Hematopoietic multipotent progenitor cell treated with erythropoietin and hydrocortisone succinate and interleukin-3 and kit ligand, for 15 days (in vitro differentiated cells): ENCODE data around the gene RPL7L1.

Experiments
- DNase-seq: peaks from one replicate; pipeline ENCODE4 v3.0.0-alpha.2; 2015; ENCODE audit warnings: low spot score

Gene RPL7L1

DNA sequence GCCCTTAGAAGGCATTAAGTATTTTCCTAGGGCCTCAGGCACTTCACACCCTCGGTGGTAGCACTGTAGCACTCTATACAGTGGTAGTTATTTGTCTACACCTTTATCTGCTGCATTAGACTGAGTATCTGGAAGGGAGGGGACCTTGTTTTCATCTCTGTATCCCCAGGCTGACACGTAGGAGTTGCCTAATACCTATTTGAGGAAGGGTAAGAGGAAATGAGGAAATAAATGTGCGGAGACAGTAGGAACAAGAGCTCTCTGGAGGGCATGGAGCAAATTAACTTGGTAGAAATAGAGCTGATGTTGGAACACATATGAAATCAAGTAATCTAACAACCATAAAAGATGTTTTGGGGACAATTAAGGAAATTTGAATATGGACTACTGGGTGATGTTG lies 53.8 kb downstream of the RPL7L1 start:
- DNase-seq = no peak

DNA sequence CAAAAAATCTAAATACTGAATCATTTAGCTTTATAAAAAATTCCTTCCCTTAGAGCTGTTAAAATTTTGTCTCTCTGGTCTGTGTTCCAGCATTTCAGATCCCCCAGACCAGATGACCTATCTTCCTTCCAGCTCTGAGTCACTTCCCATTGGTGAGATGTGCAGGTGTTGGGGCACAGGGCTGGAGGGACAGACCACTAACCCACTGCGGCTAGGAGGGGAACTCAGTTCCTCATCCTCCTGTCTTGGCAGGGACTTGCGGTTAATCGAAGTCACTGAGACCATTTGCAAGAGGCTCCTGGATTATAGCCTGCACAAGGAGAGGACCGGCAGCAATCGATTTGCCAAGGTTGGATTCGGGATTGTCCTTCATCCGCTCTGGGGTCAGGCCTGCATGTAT lies 55.9 kb downstream of the RPL7L1 start:
- DNase-seq = no peak

GRCh38 chr6:42936398-42936797 lies 57.0 kb downstream of the RPL7L1 start:
- no peak for DNase-seq

DNA sequence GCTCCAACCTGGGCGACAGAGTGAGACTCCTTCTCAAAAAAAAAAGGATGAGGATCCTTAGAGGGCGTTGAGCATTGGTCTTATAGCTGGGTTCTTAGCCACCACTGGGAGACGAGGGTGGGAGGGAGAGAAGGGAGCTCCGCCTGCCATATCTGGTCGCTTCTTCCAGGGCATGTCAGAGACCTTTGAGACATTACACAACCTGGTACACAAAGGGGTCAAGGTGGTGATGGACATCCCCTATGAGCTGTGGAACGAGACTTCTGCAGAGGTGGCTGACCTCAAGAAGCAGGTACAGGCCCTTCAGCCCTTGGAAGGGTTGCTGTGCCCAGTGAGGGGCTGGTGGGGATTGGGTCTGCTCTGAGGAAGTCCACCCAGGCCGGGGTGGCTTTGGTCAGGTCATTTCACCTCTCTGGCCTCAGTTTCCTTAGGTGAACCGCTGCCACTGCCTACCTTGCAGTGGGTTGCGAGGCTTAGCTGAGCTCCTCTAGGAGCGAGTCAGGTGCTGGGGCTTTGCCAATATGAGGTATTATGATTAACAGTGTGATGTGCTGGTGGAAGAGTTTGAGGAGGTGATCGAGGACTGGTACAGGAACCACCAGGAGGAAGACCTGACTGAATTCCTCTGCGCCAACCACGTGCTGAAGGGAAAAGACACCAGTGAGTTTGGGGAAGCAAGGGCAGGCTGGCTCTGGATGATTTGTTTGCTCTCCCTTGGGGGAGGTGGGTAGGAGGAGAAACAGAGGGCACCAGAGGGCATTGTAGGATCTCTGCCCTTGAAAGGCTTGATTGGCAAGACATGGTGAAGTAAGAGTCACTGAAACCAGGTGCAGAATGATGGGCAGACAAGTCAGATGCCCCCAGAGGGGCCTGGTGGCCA lies 58.4 kb downstream of the RPL7L1 start:
- no peak for DNase-seq

- no peak for DNase-seq
Measured at GRCh38 chr6:42938428-42938796, 59.0 kb downstream of the RPL7L1 start.

- no peak for DNase-seq
Measured at GRCh38 chr6:42938987-42939809, 59.8 kb downstream of the RPL7L1 start.
